T-helper 22 cell (primary cell): ENCODE measurements around the gene TMEM200A.

Experiments used
- DNase-seq: peaks from one replicate; pipeline ENCODE4 v3.0.0-alpha.2; 2020; ENCODE audit warnings: low read depth

The TMEM200A gene

DNA sequence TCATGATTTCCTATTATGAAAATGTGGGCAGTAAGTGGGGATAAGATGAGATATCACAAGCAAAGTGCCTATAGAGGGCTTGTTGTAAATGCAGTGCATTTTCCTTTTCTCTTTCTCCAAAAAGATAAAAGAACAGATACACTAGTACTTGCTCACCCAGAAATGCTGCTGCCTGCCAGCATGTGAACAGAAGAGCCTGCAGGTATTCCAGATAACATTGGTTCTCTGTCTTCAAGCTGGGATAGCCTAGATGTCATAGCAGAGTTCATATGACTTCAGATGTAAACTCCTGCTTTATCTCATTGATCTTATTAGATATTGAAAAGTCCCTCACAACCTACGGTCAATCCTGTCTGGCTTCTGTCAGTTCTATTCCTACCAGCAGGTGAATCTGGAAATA is 123.7 kb downstream of the TMEM200A start:
- no peak for DNase-seq
